ENCODE measurements around the gene FSHR.

- TF ChIP-seq CTCF (IDR thresholded peaks at IDR 0.05) (no peak), POLR2A (IDR thresholded peaks at IDR 0.05) (no peak)
Measured at GRCh38 chr2:49167131-49167530, 12.8 kb upstream of the FSHR start.
